Glutamatergic neuron (in vitro differentiated cells): ENCODE data around the gene FAM222B. TPM values are rescaled to one million over a fixed set of nuclear protein-coding genes. Genes with fewer than 3 reads are reported as not detected.

Source experiments
- DNase-seq: peaks from one replicate; pipeline ENCODE4 v3.0.0; 2022
- H3K27ac Mint-ChIP-seq: one replicate; pipeline ENCODE4 v1.8.0; 2020; ENCODE audit warnings: mild to moderate bottlenecking, mixed read lengths, inconsistent platforms; ENCODE audit not compliant: unreplicated experiment
- H3K27me3 Mint-ChIP-seq: one replicate; pipeline ENCODE4 v1.8.0; 2020; ENCODE audit warnings: mild to moderate bottlenecking, moderate library complexity, mixed read lengths, inconsistent platforms; ENCODE audit not compliant: unreplicated experiment
- H3K36me3 Mint-ChIP-seq: one replicate; pipeline ENCODE4 v1.8.0; 2020; ENCODE audit warnings: mild to moderate bottlenecking, mixed read lengths, inconsistent platforms; ENCODE audit not compliant: unreplicated experiment
- H3K4me1 Mint-ChIP-seq: one replicate; pipeline ENCODE4 v1.8.0; 2020; ENCODE audit warnings: mild to moderate bottlenecking, low read depth, mixed read lengths, inconsistent platforms; ENCODE audit not compliant: unreplicated experiment
- H3K4me3 Mint-ChIP-seq: one replicate; pipeline ENCODE4 v1.8.0; 2020; ENCODE audit warnings: mild to moderate bottlenecking, mixed read lengths, inconsistent platforms; ENCODE audit not compliant: unreplicated experiment
- H3K9me3 Mint-ChIP-seq: one replicate; pipeline ENCODE4 v1.8.0; 2020; ENCODE audit warnings: mild to moderate bottlenecking, moderate library complexity, mixed read lengths, inconsistent platforms; ENCODE audit not compliant: unreplicated experiment
- total RNA-seq: library from RNA; stranded (reverse); fragmentation: NEBNext Ultra II Directional; extraction: Animal tissue kit (Norgen Biotek cat#: 25700); gene quantifications from one replicate; pipeline ENCODE4 v1.2.1, GENCODE V29; 2021; ENCODE audit not compliant: unreplicated experiment
- TF ChIP-seq, protein P1 (sequence below): fragments of 200-600 bp; sonication (generic); IDR thresholded peaks from one replicate; pipeline ENCODE4 v1.5.0; 2021; ENCODE audit not compliant: partially characterized antibody, unreplicated experiment

FAM222B gene
- total RNA-seq, 1 donor from 2014 or later, result 44.0 TPM

DNA sequence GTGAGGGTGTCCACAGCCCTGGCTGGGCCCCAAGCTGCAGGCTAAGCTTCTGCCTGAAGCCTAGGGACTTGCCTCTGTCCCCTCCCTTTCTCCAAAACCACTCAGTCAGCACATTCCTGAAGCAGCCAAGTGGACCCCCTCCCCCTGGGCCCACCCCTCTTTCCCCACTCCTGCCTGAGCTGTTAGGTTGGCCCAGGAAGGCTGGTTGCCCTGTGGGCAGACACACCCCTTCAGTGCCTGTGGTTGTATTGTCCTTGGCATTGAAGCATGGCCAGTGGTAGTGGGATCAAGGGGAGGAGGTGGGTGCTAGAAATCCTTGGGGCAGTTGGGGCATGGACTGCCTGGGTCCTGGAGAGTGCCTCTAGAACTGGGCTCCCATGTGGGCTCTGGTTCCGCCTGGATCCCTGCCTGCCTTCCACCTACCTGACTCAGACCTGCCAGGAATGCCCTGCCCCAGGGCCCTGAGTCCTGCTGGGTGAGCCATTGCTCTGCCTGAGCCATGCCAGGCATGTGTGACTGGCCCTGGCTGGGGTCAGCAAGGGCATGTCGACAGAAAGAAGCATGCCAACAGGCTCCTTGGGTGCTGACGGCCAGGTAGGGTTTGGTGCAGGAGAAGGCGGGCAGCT is 96.7 kb downstream of the FAM222B start:
- TF ChIP-seq, protein P1, sequence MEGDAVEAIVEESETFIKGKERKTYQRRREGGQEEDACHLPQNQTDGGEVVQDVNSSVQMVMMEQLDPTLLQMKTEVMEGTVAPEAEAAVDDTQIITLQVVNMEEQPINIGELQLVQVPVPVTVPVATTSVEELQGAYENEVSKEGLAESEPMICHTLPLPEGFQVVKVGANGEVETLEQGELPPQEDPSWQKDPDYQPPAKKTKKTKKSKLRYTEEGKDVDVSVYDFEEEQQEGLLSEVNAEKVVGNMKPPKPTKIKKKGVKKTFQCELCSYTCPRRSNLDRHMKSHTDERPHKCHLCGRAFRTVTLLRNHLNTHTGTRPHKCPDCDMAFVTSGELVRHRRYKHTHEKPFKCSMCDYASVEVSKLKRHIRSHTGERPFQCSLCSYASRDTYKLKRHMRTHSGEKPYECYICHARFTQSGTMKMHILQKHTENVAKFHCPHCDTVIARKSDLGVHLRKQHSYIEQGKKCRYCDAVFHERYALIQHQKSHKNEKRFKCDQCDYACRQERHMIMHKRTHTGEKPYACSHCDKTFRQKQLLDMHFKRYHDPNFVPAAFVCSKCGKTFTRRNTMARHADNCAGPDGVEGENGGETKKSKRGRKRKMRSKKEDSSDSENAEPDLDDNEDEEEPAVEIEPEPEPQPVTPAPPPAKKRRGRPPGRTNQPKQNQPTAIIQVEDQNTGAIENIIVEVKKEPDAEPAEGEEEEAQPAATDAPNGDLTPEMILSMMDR, result no peak
- peak overlapping the region; percentile 96 for H3K27ac Mint-ChIP-seq
- peaks cover 22% of the 10 kb centered on the region for H3K4me1 Mint-ChIP-seq
- peak overlapping the region; percentile 90 for H3K4me3 Mint-ChIP-seq
- no peaks in the 10 kb centered on the region for H3K36me3 Mint-ChIP-seq
- H3K27me3 Mint-ChIP-seq, result peaks cover 32% of the 10 kb centered on the region
- DNase-seq, result no peak
- peaks cover 28% of the 10 kb centered on the region for H3K9me3 Mint-ChIP-seq

DNA sequence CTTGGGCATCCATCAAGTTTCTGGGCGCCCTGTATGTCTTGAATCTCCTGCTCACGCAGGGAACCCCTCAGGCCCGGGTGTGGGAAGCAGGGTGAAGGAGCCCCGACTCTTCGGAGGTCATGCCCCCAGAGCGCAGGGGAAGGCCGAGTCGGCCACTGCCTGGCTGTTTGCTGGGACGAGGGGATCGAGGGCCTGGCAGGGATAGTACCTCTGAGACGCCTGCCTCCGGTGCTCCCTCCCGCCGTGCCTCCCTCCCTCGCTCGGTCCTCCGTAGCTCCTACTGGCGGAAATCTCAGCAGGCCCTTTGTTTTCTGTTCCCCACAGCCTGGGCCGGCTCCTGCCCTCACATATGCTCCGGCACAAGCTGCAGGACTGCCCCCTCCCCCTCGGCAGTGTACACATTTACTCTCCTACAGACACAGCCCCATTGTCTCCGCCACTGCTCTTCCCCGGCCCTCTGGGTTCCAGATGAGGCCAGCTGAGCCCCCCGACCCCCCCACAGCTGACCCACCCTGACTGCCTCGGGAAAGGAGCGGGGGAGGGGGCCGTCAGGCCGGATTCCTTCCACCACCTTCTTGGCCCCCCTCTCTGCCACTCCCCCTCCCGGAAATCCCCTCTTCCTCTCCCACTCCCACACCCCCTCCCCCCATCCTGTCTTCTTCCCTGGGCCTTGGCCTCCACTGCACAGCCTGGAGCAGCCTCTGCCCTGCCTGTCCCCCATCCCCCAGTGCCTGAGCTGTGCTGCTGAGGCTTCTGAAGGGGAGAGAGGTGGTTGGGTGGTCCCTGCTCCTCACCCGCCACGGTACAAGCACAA is 97.4 kb downstream of the FAM222B start:
- H3K27me3 Mint-ChIP-seq, result peaks cover 27% of the 10 kb centered on the region
- H3K9me3 Mint-ChIP-seq, result peaks cover 28% of the 10 kb centered on the region
- peak; percentile 85 for DNase-seq
- peaks cover 19% of the 10 kb centered on the region for H3K4me1 Mint-ChIP-seq
- H3K4me3 Mint-ChIP-seq, result peak overlapping the region; percentile 90
- TF ChIP-seq, protein P1, result no peak
- no peaks in the 10 kb centered on the region for H3K36me3 Mint-ChIP-seq
- peak overlapping the region; percentile 96 for H3K27ac Mint-ChIP-seq

DNA sequence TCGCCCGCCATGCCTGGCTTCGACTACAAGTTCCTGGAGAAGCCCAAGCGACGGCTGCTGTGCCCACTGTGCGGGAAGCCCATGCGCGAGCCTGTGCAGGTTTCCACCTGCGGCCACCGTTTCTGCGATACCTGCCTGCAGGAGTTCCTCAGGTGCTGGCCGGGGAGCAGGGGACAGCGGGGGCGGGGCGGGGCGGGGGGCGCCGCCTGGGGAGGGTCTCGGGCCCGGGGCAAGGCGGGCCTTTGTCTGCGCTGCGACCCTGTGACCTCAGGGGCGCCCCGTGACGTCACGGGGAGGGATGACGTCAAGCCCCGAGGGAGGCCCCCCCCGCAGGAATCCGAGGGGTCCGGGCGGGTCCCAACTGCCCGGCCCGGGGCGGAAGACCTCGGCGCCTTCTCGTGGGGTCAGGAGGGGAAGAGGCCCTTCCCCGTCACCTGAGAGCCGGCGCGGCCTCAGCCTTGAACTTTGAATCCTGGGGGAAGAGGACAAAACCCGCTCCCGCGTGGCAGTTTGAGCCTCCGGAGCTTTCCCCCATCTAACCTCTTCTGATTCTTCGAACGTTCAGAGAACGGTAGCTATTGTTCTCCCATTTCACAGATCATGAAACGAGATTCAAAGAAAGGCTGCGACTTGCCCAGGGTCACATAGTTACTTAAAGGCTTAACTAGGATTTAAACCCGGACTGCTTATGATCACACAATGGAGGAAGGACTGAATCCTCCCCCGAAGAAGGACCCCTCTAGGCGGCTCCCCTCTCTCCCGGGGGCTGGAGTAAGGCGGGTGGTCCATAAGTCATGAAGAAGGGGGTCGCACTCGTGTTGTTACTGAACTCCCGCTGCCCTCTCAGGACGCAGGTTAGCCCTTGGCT is 98.3 kb downstream of the FAM222B start:
- H3K9me3 Mint-ChIP-seq, result peaks cover 28% of the 10 kb centered on the region
- H3K27ac Mint-ChIP-seq, result peak overlapping the region; percentile 96
- TF ChIP-seq, protein P1, result no peak
- peak overlapping the region; percentile 90 for H3K4me3 Mint-ChIP-seq
- peaks cover 27% of the 10 kb centered on the region for H3K27me3 Mint-ChIP-seq
- peaks cover 19% of the 10 kb centered on the region for H3K4me1 Mint-ChIP-seq
- H3K36me3 Mint-ChIP-seq, result no peaks in the 10 kb centered on the region
- peak; percentile 91 for DNase-seq

DNA sequence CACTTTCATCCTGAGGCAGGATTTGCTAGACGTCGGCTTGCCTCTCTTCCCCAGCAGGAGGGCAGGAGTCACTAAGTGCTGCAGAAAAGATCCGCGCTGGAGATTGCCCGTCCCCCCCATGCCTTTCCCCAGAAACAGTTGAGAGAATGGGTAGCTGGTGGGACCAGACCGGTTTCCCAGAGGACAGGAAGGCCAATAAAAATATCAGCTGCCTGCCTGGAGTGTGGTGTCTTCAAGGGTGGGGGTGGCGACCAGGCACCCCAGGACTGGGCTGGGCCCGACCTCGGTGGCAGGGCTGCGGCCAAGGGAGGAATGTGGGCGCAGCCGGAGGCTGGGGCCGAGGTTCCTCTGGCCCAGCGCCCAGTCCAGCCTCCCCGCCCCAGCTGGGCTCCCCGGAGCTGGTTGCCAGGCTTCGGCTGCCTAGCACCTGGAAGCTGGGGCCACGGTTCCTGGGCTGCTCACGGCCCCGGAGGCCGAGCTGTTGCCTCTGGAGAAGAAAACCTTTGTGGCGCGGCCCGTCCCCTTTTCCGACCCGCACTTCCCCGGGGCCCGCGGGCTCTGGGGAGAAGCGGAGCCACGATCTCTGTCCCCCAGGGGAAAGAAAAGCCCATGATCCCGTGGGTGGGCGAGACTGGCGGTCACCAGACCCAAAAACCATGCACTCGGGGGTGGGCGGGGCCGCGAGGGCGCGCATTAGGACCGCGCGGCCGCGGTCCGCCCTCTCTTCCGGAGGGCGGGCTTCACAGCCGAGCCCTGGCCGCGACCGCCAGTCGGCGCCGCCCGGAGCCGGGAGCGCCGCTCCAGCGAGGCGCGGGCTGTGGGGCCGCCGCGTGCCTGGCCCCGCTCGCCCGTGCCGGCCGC is 99.1 kb downstream of the FAM222B start, which contains the start of gene TRAF4:
Gene TRAF4 (plus strand): TSS at position 769 of the 861 bp plus-strand sequence. CDS start 102 bp downstream, outside the sequence.
- Mint-ChIP-seq H3K4me1 (peaks cover 21% of the 10 kb centered on the region), H3K27me3 (peaks cover 25% of the 10 kb centered on the region)
- TF ChIP-seq, protein P1, result no peak

More for the DNA sequence above, 99.1 kb downstream of the FAM222B start, which contains the start of gene TRAF4:
- H3K27ac Mint-ChIP-seq, result peak within 1 kb of the TSS; percentile 96
- peak within 1 kb of the TSS; percentile 90 for H3K4me3 Mint-ChIP-seq
- peaks cover 29% of the 10 kb centered on the region for H3K9me3 Mint-ChIP-seq
- DNase-seq, result peak; percentile 85
- H3K36me3 Mint-ChIP-seq, result no peaks in the 10 kb centered on the region
